NCI-H2171 (cell line): ENCODE data around the gene SMIM32.

Source experiments
- DNase-seq: peaks from one replicate; lab custom pipeline; 2025; lab: John Stamatoyannopoulos, UW

Gene SMIM32

DNA sequence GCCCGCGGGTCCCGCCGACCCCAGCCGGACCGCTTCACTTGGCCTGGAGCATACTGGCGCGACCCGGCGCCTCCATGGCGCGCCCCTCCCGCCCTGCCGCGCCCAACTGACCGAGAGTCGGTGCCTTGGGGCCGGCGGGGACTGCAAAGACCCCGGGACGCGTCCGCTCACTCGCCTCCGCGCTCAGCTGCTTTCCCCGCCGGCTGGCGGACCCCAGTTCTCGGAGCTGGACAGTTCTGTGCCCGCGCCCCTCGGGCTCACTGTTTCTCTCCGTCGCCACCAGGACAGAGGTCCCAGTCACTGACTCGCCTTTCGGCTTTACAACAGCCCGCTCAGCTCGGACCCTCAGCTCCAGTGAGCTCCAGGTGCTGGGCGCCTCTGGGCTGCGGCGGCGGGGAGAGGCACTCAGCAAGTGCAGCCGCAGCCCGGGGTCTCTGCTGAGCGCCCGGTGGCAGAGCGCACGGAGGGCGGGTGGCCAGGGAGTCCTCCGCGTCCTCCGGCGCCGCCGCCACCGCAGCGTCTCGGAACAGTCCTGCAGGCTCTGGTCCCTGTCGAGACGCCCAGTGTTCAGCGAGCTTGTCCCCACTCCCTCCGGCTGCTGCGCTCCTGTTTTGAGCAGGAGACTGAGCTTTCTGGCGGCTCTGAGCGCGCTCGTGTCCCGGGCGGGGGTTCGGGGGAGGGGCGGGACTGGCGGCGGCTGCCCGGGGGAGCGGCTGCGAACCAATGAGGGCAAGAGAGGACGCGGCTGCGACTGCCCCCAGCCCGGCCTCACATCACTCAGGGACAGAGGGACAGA, at the start of gene SMIM32:
SMIM32 (minus strand) TSS at position 637 of the 796 bp plus-strand sequence. CDS start 638 bp downstream, outside the sequence.
- no peak for DNase-seq

DNA sequence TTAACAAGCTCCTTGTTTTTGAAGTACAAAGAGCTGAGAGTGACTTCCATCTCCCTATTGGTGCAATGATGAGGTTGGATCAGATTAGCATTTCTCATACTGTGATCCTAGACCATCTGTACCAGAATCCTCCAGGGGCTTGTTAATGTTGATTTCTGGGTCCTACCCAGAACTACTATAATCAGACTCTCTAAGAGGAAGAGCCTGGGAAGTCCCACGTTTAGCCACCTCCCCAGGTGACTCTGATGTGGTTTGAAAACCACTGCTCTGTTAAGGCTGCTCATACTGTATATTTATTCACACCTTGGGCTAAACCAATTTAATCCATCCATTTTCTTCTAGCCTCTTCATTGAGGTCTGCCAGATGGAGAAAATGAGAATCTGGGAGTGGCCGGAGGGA, 49.6 kb upstream of the SMIM32 start:
- DNase-seq, result peak; percentile 32

DNA sequence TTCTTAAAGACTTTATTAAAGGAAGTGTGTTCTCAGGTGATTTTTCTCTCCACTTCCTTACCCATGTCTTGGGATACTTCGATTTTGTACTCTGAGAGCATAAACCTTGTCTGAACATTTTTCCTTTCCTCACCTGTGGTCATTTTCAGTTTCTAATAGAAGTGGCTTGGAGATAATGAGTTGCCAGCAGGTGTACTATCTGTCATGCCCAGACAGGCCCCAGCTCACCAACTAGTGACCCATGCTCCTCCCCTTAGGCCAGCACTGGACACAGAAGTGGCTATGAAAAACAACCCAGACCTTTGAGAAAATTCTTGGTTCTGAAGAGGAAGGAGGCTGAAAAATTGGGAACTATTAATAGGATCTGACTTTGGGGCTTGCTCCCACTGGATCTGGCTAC, 49.2 kb upstream of the SMIM32 start:
- no peak for DNase-seq

DNA sequence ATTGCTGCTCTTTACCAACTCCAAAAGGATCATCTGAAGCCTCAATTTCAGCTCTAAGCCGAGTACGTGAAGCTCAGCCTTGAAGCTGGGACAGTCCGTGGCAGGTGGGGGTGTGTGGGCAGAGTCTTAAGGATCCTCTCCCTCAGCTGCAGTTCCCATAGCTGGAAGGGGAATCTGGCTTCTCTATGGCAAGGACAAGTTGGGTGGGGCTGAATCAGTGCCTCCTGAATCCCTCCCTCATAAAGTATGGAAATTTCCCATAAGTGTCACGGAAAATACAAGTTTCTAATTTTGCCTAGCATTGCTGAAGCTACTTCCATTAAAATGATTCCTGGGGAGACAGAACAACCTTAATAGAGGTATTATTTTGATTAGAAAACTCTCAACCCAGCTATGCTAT, 47.9 kb upstream of the SMIM32 start:
- DNase-seq, result no peak

GRCh38 chr5:136236479-136237083, 43.6 kb upstream of the SMIM32 start:
- DNase-seq, result no peak

GRCh38 chr5:136235321-136235720, 42.4 kb upstream of the SMIM32 start:
- no peak for DNase-seq

GRCh38 chr5:136232316-136232715, 39.4 kb upstream of the SMIM32 start:
- no peak for DNase-seq

DNA sequence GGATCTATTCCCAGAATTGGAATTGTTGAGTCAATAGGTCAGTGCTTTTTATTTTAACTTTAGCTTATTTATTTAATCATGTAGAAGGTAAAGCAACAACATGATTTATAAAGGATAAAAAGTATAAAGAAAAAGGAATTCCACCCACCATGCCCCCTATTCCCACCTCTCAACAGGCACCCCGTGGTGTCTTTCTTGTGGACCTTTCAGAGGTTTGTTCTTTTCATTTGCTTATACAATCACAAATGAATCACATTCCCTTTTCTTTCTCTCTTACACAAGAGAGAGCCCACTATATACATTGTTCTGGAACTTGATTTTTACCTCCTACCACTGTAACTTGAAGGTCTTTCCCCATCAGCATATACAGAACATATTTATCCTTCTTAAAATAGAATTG, 37.2 kb upstream of the SMIM32 start:
- DNase-seq, result no peak

DNA sequence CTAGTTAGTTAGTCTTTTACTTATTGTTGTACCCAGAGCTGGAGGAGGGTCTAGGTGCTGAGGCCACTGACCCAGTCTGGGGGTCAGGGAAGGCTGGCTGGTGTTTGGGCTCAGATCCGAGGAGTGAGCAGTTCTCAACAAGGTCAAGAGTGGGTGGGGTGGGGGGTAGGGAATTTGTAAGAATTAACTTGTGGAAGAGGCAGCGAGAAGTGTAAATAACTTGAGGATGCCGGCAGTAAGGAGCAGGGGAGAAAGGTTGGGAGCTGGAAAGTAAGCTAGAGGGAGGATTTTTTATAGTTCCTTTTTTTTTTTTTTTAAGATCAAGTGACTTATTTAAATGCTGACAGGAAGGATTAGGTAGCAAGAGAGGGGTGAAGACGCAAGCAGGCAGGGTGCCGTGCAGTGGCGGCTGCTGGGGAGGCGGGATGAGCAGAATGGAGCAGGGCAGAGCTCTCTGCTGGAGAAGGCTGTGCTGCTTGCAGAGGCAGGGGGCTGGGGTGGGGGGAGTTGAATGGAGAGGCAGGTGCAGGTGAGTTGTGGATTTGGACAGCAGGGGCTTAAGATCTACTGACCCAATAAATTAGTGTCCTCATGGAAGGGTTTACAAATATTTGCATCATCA, 35.3 kb upstream of the SMIM32 start:
- no peak for DNase-seq

DNA sequence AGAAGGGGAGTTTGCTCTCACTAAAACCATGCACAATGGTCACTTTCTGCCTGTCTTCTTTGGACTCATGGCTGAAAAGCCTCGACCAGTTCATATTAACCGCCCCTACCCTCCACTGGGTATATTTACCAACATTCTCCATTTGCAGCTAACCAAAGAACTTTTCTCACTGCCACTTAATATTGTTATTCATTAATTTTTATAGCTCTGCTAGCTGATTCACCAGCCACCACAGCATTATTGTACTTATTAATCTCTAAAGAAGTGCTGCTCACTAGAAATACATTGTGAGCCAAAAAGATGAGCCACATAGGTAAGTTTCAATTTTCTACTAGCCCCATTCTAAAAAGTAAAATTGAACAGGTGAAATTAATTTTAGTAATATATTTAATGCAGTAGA, 33.4 kb upstream of the SMIM32 start:
- no peak for DNase-seq

DNA sequence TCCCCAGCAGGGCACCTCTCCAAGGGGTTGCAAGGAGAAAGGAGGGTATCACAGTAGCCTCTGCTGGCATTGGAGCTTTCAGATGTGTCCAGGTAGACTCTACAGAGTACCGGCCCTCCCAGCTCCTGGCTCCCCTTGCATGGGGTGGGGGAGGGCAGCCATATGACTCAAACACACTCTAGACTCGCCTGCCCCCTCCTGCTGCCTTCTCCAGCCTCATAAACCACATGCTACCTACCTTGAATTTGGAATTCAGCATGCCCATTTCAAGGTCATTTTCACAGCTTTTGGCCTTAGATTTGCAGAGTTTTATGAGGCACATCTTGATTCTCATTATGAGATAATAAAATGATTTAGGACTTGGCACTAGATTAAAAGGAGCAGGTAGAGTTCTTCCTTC, 32.8 kb upstream of the SMIM32 start:
- no peak for DNase-seq

DNA sequence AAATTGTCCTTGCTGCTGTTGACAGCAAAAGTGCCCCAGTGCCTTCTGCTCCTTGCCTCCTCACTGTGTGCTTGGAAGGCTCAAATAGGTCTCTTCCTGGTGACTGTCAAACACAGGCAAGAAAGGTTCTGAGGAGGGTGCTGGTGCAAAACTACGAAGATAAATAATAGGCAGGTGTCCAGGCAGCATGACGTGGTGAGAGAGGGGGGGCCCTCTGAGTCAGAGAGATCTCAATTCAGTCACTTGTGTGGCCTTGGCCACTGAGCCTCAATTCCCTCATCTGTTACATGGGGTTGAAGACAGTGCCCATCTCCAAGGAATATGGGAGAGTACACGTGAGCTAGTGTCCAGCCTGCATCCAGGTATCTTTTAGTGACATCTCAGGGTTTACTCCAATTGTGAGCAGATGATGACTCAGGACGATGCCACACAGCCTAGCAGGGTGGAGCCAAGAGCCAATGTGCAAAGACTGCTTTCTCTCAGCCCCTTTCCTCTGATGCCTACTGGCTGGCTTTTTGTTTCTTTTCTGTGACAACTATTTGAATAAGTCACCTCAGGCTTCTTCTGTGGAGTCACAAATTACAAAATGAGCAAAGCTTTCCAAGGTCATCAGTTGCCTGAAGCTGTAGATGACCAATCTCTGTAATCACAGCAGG, 29.7 kb upstream of the SMIM32 start:
- DNase-seq, result no peak

DNA sequence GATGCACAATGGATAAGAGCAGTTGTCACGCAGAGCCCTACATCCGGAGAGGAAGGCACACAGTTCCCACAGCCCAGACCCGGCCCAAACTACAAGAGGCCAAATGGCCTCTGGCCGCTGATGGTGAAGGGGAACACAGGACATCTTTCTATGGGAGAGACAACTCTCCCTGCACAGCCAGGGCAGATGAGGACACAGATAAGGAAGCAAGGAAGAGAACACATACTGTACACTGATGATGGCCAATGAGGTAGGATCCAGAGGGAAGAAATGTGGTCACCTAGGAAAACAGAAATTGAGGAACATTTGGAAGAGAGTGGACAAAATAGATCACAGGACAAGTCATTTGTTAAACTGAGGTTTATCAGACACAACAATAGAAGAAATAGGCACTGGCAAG, 28.4 kb upstream of the SMIM32 start:
- no peak for DNase-seq

- DNase-seq, result no peak
These were observed 23.3 kb upstream of the SMIM32 start for GRCh38 chr5:136216230-136216629.

- DNase-seq, result no peak
These were observed 22.9 kb upstream of the SMIM32 start for GRCh38 chr5:136215812-136216211.

GRCh38 chr5:136213919-136214493, 21.0 kb upstream of the SMIM32 start:
- DNase-seq, result no peak

GRCh38 chr5:136212252-136212721, 19.3 kb upstream of the SMIM32 start:
- no peak for DNase-seq

- no peak for DNase-seq
These were observed 18.5 kb upstream of the SMIM32 start for GRCh38 chr5:136211282-136212040.

DNA sequence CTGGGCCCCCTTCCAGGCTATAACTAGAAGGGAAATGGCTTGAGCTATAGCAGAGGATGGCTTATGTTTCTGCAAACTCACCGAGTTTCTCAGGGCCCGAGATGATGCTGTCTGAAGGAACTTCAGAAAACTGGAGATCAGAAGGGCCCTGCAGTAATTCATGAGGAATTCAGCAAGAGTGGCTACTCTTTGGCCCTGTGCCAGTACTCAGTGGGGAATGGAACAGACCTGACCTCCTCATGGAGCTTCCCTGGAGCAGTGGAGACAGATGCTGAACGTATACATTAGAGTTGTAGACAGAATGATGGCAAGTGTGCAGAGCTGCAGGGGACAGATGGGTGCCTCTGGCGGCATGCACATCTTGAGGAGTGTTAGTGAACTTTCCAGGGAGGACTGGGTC, 17.3 kb upstream of the SMIM32 start:
- DNase-seq, result no peak

GRCh38 chr5:136209346-136209910, 16.5 kb upstream of the SMIM32 start:
- DNase-seq, result no peak

GRCh38 chr5:136208916-136209315, 16.0 kb upstream of the SMIM32 start:
- DNase-seq, result no peak
